ENCODE results near the gene NEFH.

NEFH gene

GRCh38 chr22:29442976-29443375, 37.0 kb upstream of the NEFH start:
- POLR2A ChIA-PET, result no interaction called here
- H3K4me3 ChIP-seq (ENCODE audit: low read depth, low read length), result no peak overlapping the region
- DNase-seq (ENCODE audit: low read depth, low spot score), result no peak
- CTCF ChIA-PET, result no interaction called here
- TF ChIP-seq CTCF (IDR thresholded peaks at IDR 0.05; ENCODE audit: insufficient read depth, low read length, missing control alignments), result no peak

GRCh38 chr22:29443452-29443851, 36.6 kb upstream of the NEFH start:
- POLR2A ChIA-PET, result no interaction called here
- no peak for TF ChIP-seq CTCF (IDR thresholded peaks at IDR 0.05; ENCODE audit: insufficient read depth, low read length, missing control alignments)
- H3K4me3 ChIP-seq (ENCODE audit: low read depth, low read length), result no peak overlapping the region
- CTCF ChIA-PET, result no interaction called here
- DNase-seq (ENCODE audit: low read depth, low spot score), result no peak

GRCh38 chr22:29443861-29444792, 35.9 kb upstream of the NEFH start:
- TF ChIP-seq CTCF (IDR thresholded peaks at IDR 0.05; ENCODE audit: insufficient read depth, low read length, missing control alignments), result no peak
- no peak overlapping the region for H3K4me3 ChIP-seq (ENCODE audit: low read depth, low read length)
- ChIA-PET CTCF (no interaction called here), POLR2A (interaction anchor here (0.7 kb wide), 1 partner anchor 1291 kb away, joined by 3 read pairs; no protein-coding TSS in a partner anchor)
- DNase-seq (ENCODE audit: low read depth, low spot score), result no peak

- no peak for TF ChIP-seq CTCF (IDR thresholded peaks at IDR 0.05; ENCODE audit: insufficient read depth, low read length, missing control alignments)
- ChIA-PET CTCF (no interaction called here), POLR2A (no interaction called here)
Measured at GRCh38 chr22:29445508-29445907, 34.5 kb upstream of the NEFH start.

GRCh38 chr22:29447906-29448305, 32.1 kb upstream of the NEFH start:
- no peak overlapping the region for H3K4me3 ChIP-seq (ENCODE audit: low read depth, low read length)
- no peak for TF ChIP-seq CTCF (IDR thresholded peaks at IDR 0.05; ENCODE audit: insufficient read depth, low read length, missing control alignments)
- ChIA-PET CTCF (interaction anchor here (1.4 kb wide), 2 partner anchors 17 to 23 kb away, joined by 5 to 7 read pairs; no protein-coding TSS in a partner anchor), POLR2A (no interaction called here)
- DNase-seq (ENCODE audit: low read depth, low spot score), result no peak

More at GRCh38 chr22:29445508-29445907, 34.5 kb upstream of the NEFH start:
- H3K4me3 ChIP-seq (ENCODE audit: low read depth, low read length), result no peak overlapping the region
- no peak for DNase-seq (ENCODE audit: low read depth, low spot score)

- no peak for TF ChIP-seq CTCF (IDR thresholded peaks at IDR 0.05; ENCODE audit: insufficient read depth, low read length, missing control alignments)
- H3K4me3 ChIP-seq (ENCODE audit: low read depth, low read length), result no peak overlapping the region
- DNase-seq (ENCODE audit: low read depth, low spot score), result no peak
- POLR2A ChIA-PET, result no interaction called here
- CTCF ChIA-PET, result interaction anchor here (1.0 kb wide), 1 partner anchor 21 kb away, joined by 3 read pairs; no protein-coding TSS in a partner anchor
Measured at GRCh38 chr22:29449296-29449875, 30.6 kb upstream of the NEFH start.

Measured in AG04449 (cell line).